C4-2B (cell line): ENCODE measurements around the gene SCTR.

ENCODE experiments used
- CTCF ChIP-seq: fragments of 450-650 bp; conservative IDR thresholded peaks from 2 replicates; pipeline ENCODE4 v1.5.1; 2017; ENCODE audit warnings: mild to moderate bottlenecking
- ZFX ChIP-seq: fragments of 450-650 bp; IDR thresholded peaks from 2 replicates; pipeline ENCODE4 v1.6.1; 2017

DNA sequence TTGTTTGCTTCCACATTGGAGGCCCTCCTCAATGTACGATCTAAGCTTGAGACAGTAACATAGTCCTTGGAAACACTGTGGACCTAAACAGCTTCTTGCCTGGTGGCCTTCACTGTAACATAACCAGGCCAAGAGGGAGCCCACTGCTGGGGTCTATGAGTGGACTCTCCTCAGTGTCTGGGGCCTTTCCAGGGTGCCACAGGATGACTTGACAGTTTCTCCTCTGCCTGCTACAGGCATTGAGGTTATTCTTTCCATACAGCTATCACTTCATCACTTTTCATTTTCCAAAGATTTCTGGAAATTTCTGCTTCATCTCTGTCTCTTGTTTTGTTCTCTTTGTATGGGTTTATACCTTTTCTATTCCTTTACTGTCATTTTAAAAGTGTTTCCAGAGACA, 11.3 kb downstream of the SCTR start:
- TF ChIP-seq CTCF = no peak
- no peak for TF ChIP-seq ZFX
